HEK293T (cell line): Measurements from ENCODE around the gene UBN1.

Experiments used
- ELF4 ChIP-seq: fragments of 450-650 bp; IDR thresholded peaks from 2 replicates; pipeline ENCODE4 v1.6.1; 2017; ENCODE audit warnings: antibody characterized with exemption
- FOXA1 ChIP-seq: fragments of 450-650 bp; IDR thresholded peaks from 2 replicates; pipeline ENCODE4 v1.6.1; 2016; ENCODE audit warnings: mild to moderate bottlenecking
- FOXK2 ChIP-seq: fragments of 450-650 bp; IDR thresholded peaks from 2 replicates; pipeline ENCODE4 v1.6.1; 2016; ENCODE audit warnings: mild to moderate bottlenecking
- FOXM1 ChIP-seq: fragments of 450-650 bp; IDR thresholded peaks from 2 replicates; pipeline ENCODE4 v1.6.1; 2017; ENCODE audit warnings: mild to moderate bottlenecking, borderline replicate concordance
- LEF1 ChIP-seq: fragments of 450-650 bp; IDR thresholded peaks from 2 replicates; pipeline ENCODE4 v1.6.1; 2017; ENCODE audit warnings: mild to moderate bottlenecking, borderline replicate concordance
- SP1 ChIP-seq: fragments of 450-650 bp; IDR thresholded peaks from 2 replicates; pipeline ENCODE4 v1.6.1; 2017
- SUZ12 ChIP-seq: fragments of 450-650 bp; IDR thresholded peaks from 2 replicates; pipeline ENCODE4 v1.6.1; 2016; ENCODE audit warnings: mild to moderate bottlenecking
- TARDBP ChIP-seq: fragments of 450-650 bp; IDR thresholded peaks from 2 replicates; pipeline ENCODE4 v1.6.1; 2016
- ZNF384 ChIP-seq: fragments of 450-650 bp; IDR thresholded peaks from 2 replicates; pipeline ENCODE4 v1.6.1; 2016
- TF ChIP-seq, protein P1 (sequence below): fragments of 450-650 bp; IDR thresholded peaks from 2 replicates; pipeline ENCODE4 v1.6.1; 2016

DNA sequence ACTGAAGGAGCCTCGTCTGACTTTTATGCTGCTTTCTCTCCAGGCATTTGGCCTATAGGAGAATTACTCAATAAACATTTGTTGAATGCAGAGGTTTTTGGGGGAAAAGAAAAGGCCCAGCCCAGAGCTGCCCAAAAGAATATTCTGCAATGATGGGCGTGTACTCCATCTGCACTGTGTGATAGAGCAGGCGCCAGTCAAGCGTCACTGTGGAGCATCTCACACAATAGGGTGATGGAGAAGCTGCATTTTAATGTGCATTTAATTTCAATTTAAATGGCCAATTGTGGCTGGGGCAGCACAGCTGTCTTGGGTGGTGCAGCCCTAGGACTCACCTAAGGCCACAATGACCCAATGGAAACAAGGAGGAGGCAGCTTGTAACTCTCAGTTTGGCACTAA, 20.8 kb upstream of the UBN1 start:
- TF ChIP-seq SUZ12 = no peak
- TF ChIP-seq, protein P1, sequence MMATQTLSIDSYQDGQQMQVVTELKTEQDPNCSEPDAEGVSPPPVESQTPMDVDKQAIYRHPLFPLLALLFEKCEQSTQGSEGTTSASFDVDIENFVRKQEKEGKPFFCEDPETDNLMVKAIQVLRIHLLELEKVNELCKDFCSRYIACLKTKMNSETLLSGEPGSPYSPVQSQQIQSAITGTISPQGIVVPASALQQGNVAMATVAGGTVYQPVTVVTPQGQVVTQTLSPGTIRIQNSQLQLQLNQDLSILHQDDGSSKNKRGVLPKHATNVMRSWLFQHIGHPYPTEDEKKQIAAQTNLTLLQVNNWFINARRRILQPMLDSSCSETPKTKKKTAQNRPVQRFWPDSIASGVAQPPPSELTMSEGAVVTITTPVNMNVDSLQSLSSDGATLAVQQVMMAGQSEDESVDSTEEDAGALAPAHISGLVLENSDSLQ = no peak
- no peak for TF ChIP-seq ELF4
- TF ChIP-seq FOXA1 = no peak
- no peak for TF ChIP-seq FOXM1
- no peak for TF ChIP-seq SP1
- no peak for TF ChIP-seq ZNF384
- TF ChIP-seq FOXK2 = no peak
- no peak for TF ChIP-seq TARDBP
- no peak for TF ChIP-seq LEF1
